Left ventricle myocardium inferior (tissue), 1 donor: Measurements from ENCODE around the gene PRCC. TPM values are rescaled to one million over a fixed set of nuclear protein-coding genes. Genes with fewer than 3 reads are reported as not detected.

Experiments
- DNase-seq: peaks from one replicate; pipeline ENCODE4 v3.0.0-alpha.2; 2020
- H3K27ac ChIP-seq: fragments of 200-600 bp; replicated peaks from 2 replicates; pipeline ENCODE4 v1.8.0; 2021
- H3K27me3 ChIP-seq: fragments of 200-600 bp; 2 replicates; pipeline ENCODE4 v1.8.0; 2021; ENCODE audit warnings: low read depth
- H3K36me3 ChIP-seq: fragments of 200-600 bp; 2 replicates; pipeline ENCODE4 v1.8.0; 2021
- H3K4me1 ChIP-seq: fragments of 200-600 bp; 2 replicates; pipeline ENCODE4 v1.8.0; 2021
- H3K4me3 ChIP-seq: fragments of 200-600 bp; 2 replicates; pipeline ENCODE4 v1.8.0; 2021; ENCODE audit warnings: mild to moderate bottlenecking, moderate library complexity
- H3K9me3 ChIP-seq: fragments of 200-600 bp; replicated peaks from 2 replicates; pipeline ENCODE4 v1.8.0; 2021
- CTCF ChIP-seq: fragments of 200-600 bp; IDR thresholded peaks from 2 replicates; pipeline ENCODE4 v1.8.0; 2021; ENCODE audit warnings: antibody characterized with exemption, mild to moderate bottlenecking, borderline replicate concordance
- intact Hi-C: fragments of 100-400 bp; cut with micrococcal nuclease; formaldehyde crosslinking; loops from one replicate; pipeline ENCODE4 v1.11.0; 2022
- total RNA-seq: library from RNA; stranded (reverse); fragmentation: NEBNext Ultra II Directional; extraction: Animal tissue kit (Norgen Biotek cat#: 25700); gene quantifications from one replicate; pipeline ENCODE4 v1.2.1, GENCODE V29; 2021
- donor health status: DM: no; HTN: yes; CAD: no; lungs with severe emphysema.

Gene PRCC
- total RNA-seq, 1 donor from 2014 or later: 36.3 TPM

DNA sequence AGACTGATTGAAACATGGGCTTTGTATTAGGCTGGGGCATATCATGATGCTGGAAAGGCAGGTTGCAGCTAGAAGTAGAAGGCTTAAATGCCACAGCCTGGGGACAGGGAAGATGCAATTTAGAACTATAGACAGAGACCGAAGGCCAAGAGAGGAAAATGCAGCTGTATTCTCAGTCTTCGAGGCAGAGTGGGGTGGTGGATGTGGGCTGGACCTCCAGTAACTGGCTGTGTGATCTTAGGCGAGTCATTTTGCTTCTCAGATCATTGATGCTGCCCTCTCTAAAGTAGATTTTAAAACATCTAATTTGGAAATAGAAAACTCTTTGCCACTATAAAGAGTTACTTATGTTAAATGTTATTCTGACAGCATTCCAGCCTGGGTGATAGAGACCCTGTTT, 67.0 kb downstream of the PRCC start:
- Histone ChIP-seq H3K9me3 (no peaks in the 10 kb centered on the region), H3K27ac (no peak overlapping the region), H3K4me3 (no peak overlapping the region), H3K4me1 (no peaks in the 10 kb centered on the region), H3K27me3 (peaks cover 67% of the 10 kb centered on the region), H3K36me3 (no peaks in the 10 kb centered on the region)
- intact Hi-C loops: no loop called here
- TF ChIP-seq CTCF: no peak
- DNase-seq: no peak

- Histone ChIP-seq H3K27me3 (peaks cover 71% of the 10 kb centered on the region), H3K27ac (no peak overlapping the region), H3K4me1 (no peaks in the 10 kb centered on the region), H3K36me3 (no peaks in the 10 kb centered on the region), H3K9me3 (no peaks in the 10 kb centered on the region), H3K4me3 (no peak overlapping the region)
- intact Hi-C loops: no loop called here
- DNase-seq: no peak
- TF ChIP-seq CTCF: no peak
Observed at GRCh38 chr1:156836041-156836654, 68.8 kb downstream of the PRCC start.

- H3K36me3 ChIP-seq: no peaks in the 10 kb centered on the region
- DNase-seq: no peak
- H3K4me3 ChIP-seq: no peak overlapping the region
- no peak for TF ChIP-seq CTCF
- H3K27me3 ChIP-seq: peaks cover 74% of the 10 kb centered on the region
- no peak overlapping the region for H3K27ac ChIP-seq
- H3K9me3 ChIP-seq: no peaks in the 10 kb centered on the region
- H3K4me1 ChIP-seq: no peaks in the 10 kb centered on the region
- intact Hi-C loops: no loop called here
Observed at GRCh38 chr1:156836892-156837291, 69.6 kb downstream of the PRCC start.

- no peaks in the 10 kb centered on the region for H3K9me3 ChIP-seq
- no peak overlapping the region for H3K4me3 ChIP-seq
- intact Hi-C loops: no loop called here
- H3K27me3 ChIP-seq: peaks cover 86% of the 10 kb centered on the region
- H3K27ac ChIP-seq: no peak overlapping the region
- H3K36me3 ChIP-seq: no peaks in the 10 kb centered on the region
- TF ChIP-seq CTCF: peak; percentile 89
- DNase-seq: no peak
- no peaks in the 10 kb centered on the region for H3K4me1 ChIP-seq
Observed at GRCh38 chr1:156838972-156839371, 71.6 kb downstream of the PRCC start.

GRCh38 chr1:156839426-156840109, 72.2 kb downstream of the PRCC start:
- no peak for TF ChIP-seq CTCF
- no peaks in the 10 kb centered on the region for H3K36me3 ChIP-seq
- intact Hi-C loops: no loop called here
- H3K27ac ChIP-seq: no peak overlapping the region
- peaks cover 2% of the 10 kb centered on the region for H3K4me1 ChIP-seq
- no peaks in the 10 kb centered on the region for H3K9me3 ChIP-seq
- peaks cover 90% of the 10 kb centered on the region for H3K27me3 ChIP-seq
- DNase-seq: no peak
- H3K4me3 ChIP-seq: no peak overlapping the region
